Activated T-cell treated with anti-CD3 and anti-CD28 coated beads for 1 hour (primary cell): Measurements from ENCODE around the gene ELP1.
"Not testable (repeated sequence)": the region's sequence is repeated elsewhere in the genome, so short reads cannot be mapped to it uniquely, and the experiment has no call there.

Source experiments
- DNase-seq: peaks from one replicate; pipeline ENCODE4 v3.0.0-alpha.2; 2020; ENCODE audit warnings: low read depth

Gene ELP1, protein sequence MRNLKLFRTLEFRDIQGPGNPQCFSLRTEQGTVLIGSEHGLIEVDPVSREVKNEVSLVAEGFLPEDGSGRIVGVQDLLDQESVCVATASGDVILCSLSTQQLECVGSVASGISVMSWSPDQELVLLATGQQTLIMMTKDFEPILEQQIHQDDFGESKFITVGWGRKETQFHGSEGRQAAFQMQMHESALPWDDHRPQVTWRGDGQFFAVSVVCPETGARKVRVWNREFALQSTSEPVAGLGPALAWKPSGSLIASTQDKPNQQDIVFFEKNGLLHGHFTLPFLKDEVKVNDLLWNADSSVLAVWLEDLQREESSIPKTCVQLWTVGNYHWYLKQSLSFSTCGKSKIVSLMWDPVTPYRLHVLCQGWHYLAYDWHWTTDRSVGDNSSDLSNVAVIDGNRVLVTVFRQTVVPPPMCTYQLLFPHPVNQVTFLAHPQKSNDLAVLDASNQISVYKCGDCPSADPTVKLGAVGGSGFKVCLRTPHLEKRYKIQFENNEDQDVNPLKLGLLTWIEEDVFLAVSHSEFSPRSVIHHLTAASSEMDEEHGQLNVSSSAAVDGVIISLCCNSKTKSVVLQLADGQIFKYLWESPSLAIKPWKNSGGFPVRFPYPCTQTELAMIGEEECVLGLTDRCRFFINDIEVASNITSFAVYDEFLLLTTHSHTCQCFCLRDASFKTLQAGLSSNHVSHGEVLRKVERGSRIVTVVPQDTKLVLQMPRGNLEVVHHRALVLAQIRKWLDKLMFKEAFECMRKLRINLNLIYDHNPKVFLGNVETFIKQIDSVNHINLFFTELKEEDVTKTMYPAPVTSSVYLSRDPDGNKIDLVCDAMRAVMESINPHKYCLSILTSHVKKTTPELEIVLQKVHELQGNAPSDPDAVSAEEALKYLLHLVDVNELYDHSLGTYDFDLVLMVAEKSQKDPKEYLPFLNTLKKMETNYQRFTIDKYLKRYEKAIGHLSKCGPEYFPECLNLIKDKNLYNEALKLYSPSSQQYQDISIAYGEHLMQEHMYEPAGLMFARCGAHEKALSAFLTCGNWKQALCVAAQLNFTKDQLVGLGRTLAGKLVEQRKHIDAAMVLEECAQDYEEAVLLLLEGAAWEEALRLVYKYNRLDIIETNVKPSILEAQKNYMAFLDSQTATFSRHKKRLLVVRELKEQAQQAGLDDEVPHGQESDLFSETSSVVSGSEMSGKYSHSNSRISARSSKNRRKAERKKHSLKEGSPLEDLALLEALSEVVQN (N-terminal part only)

DNA sequence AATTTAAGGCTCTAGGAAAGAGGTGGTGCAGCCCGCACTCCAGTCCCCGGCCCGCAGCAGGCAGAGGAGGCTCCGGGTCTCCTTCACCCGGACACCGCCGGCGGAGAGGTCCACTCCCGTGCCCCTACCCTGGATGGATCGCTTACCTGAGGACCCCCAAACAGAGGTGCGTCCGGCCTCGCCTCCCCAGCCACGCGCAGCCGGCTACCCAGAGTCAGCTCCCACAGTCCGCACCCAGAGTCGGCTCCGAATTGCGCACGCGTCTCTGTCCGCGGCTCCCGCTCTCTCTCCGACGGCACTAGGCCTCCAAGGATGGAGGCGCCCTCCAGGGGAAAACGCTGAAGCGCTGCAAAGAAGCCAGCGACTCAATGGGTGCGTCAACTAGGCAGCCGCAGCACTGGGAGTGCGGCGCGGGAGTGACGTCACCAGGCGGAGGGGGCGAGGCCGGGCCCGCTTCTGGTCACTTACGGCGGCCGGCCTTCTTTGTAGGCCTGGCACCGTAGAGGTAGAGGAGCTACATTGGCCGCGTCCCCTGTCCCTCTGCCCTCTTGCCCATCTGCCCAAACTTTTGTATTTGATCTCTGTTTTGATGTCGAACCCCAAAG, at the start of gene ELP1:
ELP1 (minus strand) TSS at position 407 of the 605 bp plus-strand sequence. CDS start 2,978 bp downstream, outside the sequence.
- DNase-seq = peak; percentile 84

DNA sequence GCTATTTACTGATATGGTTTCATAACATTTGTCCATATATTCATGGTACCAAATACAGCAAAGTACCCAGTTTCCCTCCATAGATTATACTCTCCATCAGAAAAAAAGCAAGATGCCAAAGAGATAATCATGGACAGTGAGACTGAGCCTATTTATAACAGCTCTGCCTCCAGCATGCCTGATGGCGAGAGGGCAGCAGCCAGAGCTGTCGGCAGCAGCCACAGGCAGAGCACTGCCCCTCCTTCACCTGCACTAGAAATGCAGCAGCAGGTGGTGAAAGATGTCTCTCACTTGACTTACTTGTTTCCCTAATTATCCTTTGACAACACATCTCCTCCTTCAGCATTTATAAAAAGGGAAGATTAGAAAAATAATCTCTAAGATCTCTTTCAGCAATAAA, 47.0 kb upstream of the ELP1 start:
- DNase-seq = no peak

DNA sequence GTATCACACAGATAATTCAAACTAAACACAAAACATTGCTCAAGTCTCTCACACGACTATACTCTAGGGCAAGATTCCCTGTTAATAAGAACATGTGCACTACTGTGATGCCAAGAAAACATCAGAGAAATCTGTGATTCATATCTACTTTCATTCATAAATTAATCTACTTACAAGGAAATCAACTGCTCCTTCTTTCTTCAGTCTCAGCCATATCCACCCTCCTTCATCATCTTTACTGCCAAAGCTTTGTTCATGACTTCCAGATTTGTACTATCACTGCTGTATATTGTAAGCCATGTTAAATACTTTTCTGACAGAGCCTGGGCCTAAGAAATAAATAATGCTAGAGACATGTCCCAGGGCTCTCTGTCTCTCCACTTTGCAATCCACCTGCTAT, 44.3 kb upstream of the ELP1 start:
- no peak for DNase-seq

GRCh38 chr9:108973895-108974294, 40.0 kb upstream of the ELP1 start:
- DNase-seq = no peak

GRCh38 chr9:108972626-108973209, 38.8 kb upstream of the ELP1 start:
- DNase-seq = no peak

GRCh38 chr9:108972186-108972585, 38.3 kb upstream of the ELP1 start:
- no peak for DNase-seq

DNA sequence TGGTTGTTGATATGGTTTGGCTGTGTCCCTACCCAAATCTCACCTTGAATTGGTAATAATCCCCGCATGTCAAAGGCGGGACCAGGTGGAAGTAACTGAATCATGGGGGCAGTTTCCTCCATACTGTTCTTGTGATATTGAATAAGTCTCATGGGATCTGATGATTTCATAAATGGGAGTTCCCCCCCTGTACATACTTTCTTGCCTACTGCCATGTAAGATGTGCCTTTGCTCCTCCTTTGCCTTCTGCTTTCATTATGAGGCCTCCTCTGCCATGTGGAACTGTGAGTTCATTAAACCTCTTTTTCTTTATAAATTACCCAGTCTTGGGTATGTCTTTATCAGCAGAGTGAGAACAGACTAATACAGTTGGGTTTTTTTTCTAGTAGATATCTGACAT, 37.5 kb upstream of the ELP1 start:
- DNase-seq = not testable (repeated sequence)

GRCh38 chr9:108967916-108968315, 34.0 kb upstream of the ELP1 start:
- DNase-seq = no peak

DNA sequence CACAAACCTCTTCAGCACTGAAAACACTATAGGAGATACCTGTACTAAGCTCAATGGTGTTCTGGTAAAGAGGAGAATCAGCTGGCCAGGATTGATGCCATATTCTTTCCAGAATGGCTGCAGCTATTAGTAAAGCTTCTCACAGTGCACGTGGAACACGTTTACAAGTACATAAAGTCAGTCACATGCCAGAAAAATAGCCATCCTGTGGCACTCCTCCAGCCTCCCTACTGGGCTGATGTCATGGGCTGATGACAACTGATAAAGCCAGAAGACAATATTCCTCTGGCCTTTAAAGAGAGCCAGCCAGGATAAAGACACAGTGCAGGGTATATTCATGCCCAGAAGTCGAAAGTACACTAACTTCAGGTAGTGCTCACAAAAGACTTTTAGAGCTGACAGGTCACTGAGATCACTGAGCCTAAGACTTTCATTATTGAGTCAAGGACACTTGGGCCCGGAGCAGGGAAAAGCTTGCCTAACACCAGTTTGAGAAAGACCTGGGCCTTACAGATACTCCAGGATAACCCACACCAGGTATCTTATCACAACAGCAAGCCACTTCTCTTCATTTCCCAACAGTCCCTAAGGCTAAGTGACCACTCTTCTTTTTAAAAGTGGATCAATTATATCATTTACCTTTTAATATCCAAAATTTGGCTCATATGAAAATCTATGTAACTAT, 29.7 kb upstream of the ELP1 start:
- no peak for DNase-seq

DNA sequence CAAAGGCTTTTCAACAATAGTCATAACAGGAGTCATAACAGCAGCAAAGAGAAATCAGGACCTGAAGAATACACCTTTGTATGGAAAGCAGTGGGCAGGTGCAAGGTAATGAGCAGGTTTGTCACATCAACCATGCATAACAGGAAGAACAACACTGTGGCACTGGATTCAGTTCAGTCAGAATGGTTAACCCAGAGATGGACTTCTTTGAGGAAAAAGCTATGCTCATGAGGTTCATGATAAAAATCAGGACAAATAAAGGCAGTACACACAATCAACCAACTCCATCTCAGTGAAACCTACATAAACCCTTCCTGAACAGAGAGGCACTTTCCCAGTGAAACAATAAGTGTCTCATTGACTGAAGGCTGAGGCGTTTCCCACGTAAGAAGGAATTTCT, 27.2 kb upstream of the ELP1 start:
- no peak for DNase-seq

DNA sequence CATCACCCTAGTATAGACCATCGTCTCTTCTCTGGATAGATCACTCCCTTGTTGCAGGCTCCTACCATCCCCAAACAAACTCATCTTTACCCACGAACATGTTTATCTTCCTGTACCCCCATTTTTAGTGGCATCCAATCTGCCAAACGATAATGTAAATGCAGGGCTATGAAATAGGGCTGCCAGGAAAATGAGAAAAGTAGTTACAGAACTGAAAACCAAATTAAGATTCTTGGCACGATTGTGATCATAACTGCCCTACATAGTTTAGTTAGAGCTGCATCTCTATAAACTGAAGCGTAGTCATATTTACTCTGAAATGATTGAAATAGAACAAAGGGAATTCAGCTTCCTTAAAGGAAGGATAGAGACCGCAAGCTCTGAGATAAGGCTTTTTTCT, 26.4 kb upstream of the ELP1 start:
- DNase-seq = no peak

- DNase-seq = no peak
Observed at GRCh38 chr9:108956631-108957026, 22.7 kb upstream of the ELP1 start.

- DNase-seq = no peak
Observed at GRCh38 chr9:108956022-108956630, 22.2 kb upstream of the ELP1 start.

DNA sequence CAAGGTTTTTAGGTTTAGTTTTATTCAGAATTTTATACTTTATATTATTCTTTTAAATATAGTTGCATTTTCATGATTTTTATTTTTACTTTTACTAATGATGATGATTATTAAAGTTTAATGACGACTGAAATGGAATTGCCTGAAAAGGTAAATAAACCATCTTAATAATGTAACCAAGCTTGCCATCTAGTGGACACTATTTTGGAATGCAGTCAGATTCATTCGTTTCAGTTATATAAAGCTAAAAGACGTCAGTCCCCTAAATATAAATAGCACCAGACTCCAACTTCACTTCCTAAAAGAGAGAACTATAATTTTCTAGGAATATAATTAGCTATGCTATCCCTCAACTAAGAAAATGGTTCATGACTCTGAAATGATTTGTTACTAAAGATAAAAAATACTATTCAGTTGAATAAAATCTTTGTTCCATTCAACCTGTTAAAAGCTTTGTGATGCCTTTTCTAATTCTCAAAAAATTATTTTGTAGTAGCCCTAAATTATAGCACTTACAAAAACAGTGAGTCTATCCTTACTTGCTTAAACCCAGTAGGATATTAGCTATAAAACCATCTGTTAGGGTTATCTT, 20.2 kb upstream of the ELP1 start:
- DNase-seq = no peak

- DNase-seq = no peak
Observed at GRCh38 chr9:108951578-108951977, 17.7 kb upstream of the ELP1 start.

DNA sequence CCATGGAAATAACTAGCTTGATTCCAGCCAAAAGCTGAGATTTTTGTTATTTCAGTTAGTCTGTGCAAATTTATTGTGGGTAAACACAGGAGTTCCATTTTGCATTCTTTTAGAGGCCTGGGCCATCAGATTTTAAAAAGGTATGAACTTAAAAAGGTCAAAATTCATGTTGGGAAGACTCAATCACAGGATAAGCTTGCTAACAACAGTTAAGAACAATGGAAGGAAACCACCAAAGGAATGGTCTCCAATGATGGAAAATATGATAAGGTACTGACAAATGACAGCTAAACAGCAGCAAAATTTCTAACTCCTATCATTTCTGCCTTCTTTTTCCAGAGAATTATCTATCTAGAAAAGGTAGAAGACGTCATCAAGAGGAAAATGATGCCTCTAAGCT, 16.2 kb upstream of the ELP1 start:
- DNase-seq = no peak

DNA sequence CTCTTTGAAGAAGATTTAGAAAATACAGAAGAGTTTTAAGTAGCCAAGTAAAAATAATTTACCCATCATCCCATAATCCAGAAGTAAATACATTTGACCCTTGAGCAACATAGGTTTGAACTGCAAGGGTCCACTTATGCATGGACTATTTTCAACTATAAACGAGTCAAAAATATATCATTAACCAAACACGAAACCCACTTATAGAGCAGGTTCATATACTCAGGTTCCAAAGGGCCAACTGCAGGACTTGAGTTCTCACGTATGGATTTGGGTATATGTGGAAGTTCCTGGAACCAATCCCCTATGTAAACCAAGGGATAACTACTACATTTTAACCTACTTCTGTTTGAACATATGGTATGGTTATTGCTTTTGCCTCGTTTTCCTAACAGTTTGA, 6.1 kb upstream of the ELP1 start:
- no peak for DNase-seq

- DNase-seq = no peak
Observed at GRCh38 chr9:108937561-108938305, 3.8 kb upstream of the ELP1 start.

GRCh38 chr9:108934323-108934893, 484 bp upstream of the ELP1 start, which contains the start of gene ABITRAM:
ABITRAM (plus strand) TSS chr9:108934400; CDS start chr9:108934487, 87 bp downstream.
- DNase-seq = peak; percentile 66
